Breast epithelium (tissue), 3 donors: ENCODE data around the gene STAC2.

Experiments
- CTCF ChIP-seq, 3 donors: fragments of 450-650 bp; IDR thresholded peaks; one replicate each; pipeline ENCODE4 v1.5.1; 2016 to 2017; ENCODE audit warnings: antibody characterized with exemption in 3 of 3, mild to moderate bottlenecking in 3 of 3, moderate library complexity in 3 of 3
- POLR2AphosphoS5 ChIP-seq, 3 donors: sonication (generic); formaldehyde crosslinking; IDR thresholded peaks; one replicate each; pipeline ENCODE4 v1.6.1; 2017; ENCODE audit warnings: antibody characterized with exemption in 3 of 3

GRCh38 chr17:39229274-39229913, 3.6 kb upstream of the STAC2 start:
- no peak for TF ChIP-seq CTCF (IDR thresholded peaks at IDR 0.05)
- TF ChIP-seq POLR2AphosphoS5 (IDR thresholded peaks at IDR 0.05) = no peak
